ENCODE results near the gene TPRKB.
"Not testable (repeated sequence)": the region's sequence is repeated elsewhere in the genome, so short reads cannot be mapped to it uniquely, and the experiment has no call there.

TPRKB gene

GRCh38 chr2:73718421-73718820 is 18.7 kb downstream of the TPRKB start:
- TF ChIP-seq, protein P1, sequence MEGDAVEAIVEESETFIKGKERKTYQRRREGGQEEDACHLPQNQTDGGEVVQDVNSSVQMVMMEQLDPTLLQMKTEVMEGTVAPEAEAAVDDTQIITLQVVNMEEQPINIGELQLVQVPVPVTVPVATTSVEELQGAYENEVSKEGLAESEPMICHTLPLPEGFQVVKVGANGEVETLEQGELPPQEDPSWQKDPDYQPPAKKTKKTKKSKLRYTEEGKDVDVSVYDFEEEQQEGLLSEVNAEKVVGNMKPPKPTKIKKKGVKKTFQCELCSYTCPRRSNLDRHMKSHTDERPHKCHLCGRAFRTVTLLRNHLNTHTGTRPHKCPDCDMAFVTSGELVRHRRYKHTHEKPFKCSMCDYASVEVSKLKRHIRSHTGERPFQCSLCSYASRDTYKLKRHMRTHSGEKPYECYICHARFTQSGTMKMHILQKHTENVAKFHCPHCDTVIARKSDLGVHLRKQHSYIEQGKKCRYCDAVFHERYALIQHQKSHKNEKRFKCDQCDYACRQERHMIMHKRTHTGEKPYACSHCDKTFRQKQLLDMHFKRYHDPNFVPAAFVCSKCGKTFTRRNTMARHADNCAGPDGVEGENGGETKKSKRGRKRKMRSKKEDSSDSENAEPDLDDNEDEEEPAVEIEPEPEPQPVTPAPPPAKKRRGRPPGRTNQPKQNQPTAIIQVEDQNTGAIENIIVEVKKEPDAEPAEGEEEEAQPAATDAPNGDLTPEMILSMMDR (IDR thresholded peaks at IDR 0.05; ENCODE audit: low read depth, low read length), result no peak
- no peak for DNase-seq (ENCODE audit: low read depth in 2 of 2)
- no peak overlapping the region for H3K4me3 ChIP-seq (replicated peaks in 1 of 2; ENCODE audit: low read depth in 2 of 2, low read length in 2 of 2)

GRCh38 chr2:73717695-73718094 is 19.4 kb downstream of the TPRKB start:
- not testable (repeated sequence) for DNase-seq (ENCODE audit: low read depth in 2 of 2); H3K4me3 ChIP-seq (replicated peaks in 1 of 2; ENCODE audit: low read depth in 2 of 2, low read length in 2 of 2)

DNA sequence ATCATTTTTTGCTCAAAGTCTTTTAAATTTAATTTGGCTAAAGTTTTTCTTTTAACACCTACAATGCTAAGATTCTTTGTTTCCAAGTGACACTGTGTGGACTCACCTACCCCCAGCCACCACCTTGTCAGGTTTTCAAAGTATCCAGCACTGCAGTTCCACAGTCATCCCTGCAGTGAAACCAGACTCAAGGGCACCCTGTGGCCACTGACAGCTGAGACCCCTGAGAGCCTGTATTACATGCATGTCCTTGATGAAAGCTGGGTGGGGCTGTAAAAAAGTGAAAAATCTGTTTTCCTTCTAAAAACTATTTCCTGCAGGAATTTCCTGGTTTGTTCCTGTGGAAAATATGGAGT is 19.9 kb downstream of the TPRKB start:
- no peak for DNase-seq (ENCODE audit: low read depth in 2 of 2)
- TF ChIP-seq, protein P1 (IDR thresholded peaks at IDR 0.05; ENCODE audit: low read depth, low read length), result no peak
- no peak overlapping the region for H3K4me3 ChIP-seq (replicated peaks in 1 of 2; ENCODE audit: low read depth in 2 of 2, low read length in 2 of 2)

- peak; percentile 50 to 89 for DNase-seq (ENCODE audit: low read depth in 2 of 2)
- H3K4me3 ChIP-seq (replicated peaks in 1 of 2; ENCODE audit: low read depth in 2 of 2, low read length in 2 of 2), result no peak overlapping the region
- TF ChIP-seq, protein P1 (IDR thresholded peaks at IDR 0.05; ENCODE audit: low read depth, low read length), result no peak
Measured at GRCh38 chr2:73716543-73717250, 20.4 kb downstream of the TPRKB start.

DNA sequence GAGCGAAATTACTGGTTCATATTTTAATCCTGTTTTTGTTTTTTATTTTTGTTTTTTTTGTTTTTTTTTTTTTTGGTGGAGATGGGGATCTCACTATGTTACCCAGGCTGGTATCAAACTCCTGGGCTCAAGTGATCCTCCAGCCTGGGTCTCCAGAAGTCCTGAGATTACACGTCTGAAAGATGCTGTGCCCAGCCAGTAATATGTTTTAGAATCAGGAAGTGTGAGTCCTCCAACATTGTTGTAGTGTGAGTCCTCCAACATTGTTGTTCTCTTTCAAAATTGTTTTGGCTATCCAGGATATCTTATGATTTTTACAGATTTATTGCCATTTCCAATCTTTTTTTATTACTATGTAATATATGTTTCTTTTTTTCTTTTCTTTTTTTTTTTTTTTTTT is 23.1 kb downstream of the TPRKB start:
- no peak for DNase-seq (ENCODE audit: low read depth in 2 of 2)
- no peak overlapping the region for H3K4me3 ChIP-seq (replicated peaks in 1 of 2; ENCODE audit: low read depth in 2 of 2, low read length in 2 of 2)
- TF ChIP-seq, protein P1 (IDR thresholded peaks at IDR 0.05; ENCODE audit: low read depth, low read length), result no peak

- no peak for DNase-seq (ENCODE audit: low read depth in 2 of 2)
- TF ChIP-seq, protein P1 (IDR thresholded peaks at IDR 0.05; ENCODE audit: low read depth, low read length), result no peak
Measured at GRCh38 chr2:73708527-73708926, 28.6 kb downstream of the TPRKB start.

GRCh38 chr2:73707636-73708035 is 29.5 kb downstream of the TPRKB start:
- TF ChIP-seq, protein P1 (IDR thresholded peaks at IDR 0.05; ENCODE audit: low read depth, low read length), result no peak
- DNase-seq (ENCODE audit: low read depth in 2 of 2), result no peak
- H3K4me3 ChIP-seq (replicated peaks in 1 of 2; ENCODE audit: low read depth in 2 of 2, low read length in 2 of 2), result no peak overlapping the region

More at GRCh38 chr2:73708527-73708926, 28.6 kb downstream of the TPRKB start:
- no peak overlapping the region for H3K4me3 ChIP-seq (replicated peaks in 1 of 2; ENCODE audit: low read depth in 2 of 2, low read length in 2 of 2)
